HepG2 (cell line): ENCODE measurements around the gene RABL6. TPM values are rescaled to one million over a fixed set of nuclear protein-coding genes. Genes with fewer than 3 reads are reported as not detected.
A peak's percentile ranks its signal among the peaks of the same experiment; 100 is the strongest.

ENCODE experiments used
- CEBPB ChIP-seq: IDR thresholded peaks from 2 replicates; pipeline ENCODE4 v1.6.1; 2011; ENCODE audit warnings: low read depth, low read length, improper control_type of control experiment, borderline replicate concordance
- FOXA3 ChIP-seq: IDR thresholded peaks from 2 replicates; pipeline ENCODE4 v1.6.1; 2016; ENCODE audit warnings: missing genetic modification reagents, missing compliant biosample characterization
- JUNB ChIP-seq: sonication (generic); formaldehyde crosslinking; IDR thresholded peaks from 2 replicates; pipeline ENCODE4 v1.8.0; 2022; ENCODE audit warnings: missing genetic modification reagents, mild to moderate bottlenecking, borderline replicate concordance
- LRRFIP1 ChIP-seq: sonication (generic); formaldehyde crosslinking; conservative IDR thresholded peaks from 2 replicates; pipeline ENCODE4 v1.4.0; 2020; ENCODE audit warnings: missing genetic modification reagents
- NR2F6 ChIP-seq, 2 experiments: IDR thresholded peaks; 2 replicates each; pipeline ENCODE4 v1.6.1; 2016; ENCODE audit warnings: antibody characterized with exemption in 1 of 2, mild to moderate bottlenecking in 1 of 2
- NR3C1 ChIP-seq: sonication (generic); formaldehyde crosslinking; IDR thresholded peaks from 2 replicates; pipeline ENCODE4 v1.4.0; 2020; ENCODE audit warnings: missing genetic modification reagents
- PCBP2 ChIP-seq: fragments of 200-400 bp; formaldehyde crosslinking; optimal IDR thresholded peaks from 2 replicates; pipeline ENCODE3; 2018; ENCODE audit warnings: low read length, low read depth; ENCODE audit not compliant: poor library complexity, severe bottlenecking
- SNAPC4 ChIP-seq: sonication (generic); formaldehyde crosslinking; IDR thresholded peaks from 2 replicates; pipeline ENCODE4 v1.4.0; 2020; ENCODE audit warnings: mild to moderate bottlenecking, missing genetic modification reagents
- SRSF9 ChIP-seq: fragments of 200-400 bp; formaldehyde crosslinking; IDR thresholded peaks from 2 replicates; pipeline ENCODE4 v1.6.1; 2018; ENCODE audit warnings: borderline replicate concordance, mild to moderate bottlenecking, low read depth, low read length; ENCODE audit not compliant: insufficient read depth, poor library complexity, severe bottlenecking
- ZBTB20 ChIP-seq: sonication (generic); formaldehyde crosslinking; IDR thresholded peaks from 2 replicates; pipeline ENCODE4 v1.8.1; 2023; ENCODE audit warnings: missing genetic modification reagents, low read depth, mild to moderate bottlenecking, borderline replicate concordance
- ZNF24 ChIP-seq: fragments of 450-650 bp; IDR thresholded peaks from 2 replicates; pipeline ENCODE4 v1.6.1; 2017; ENCODE audit warnings: antibody characterized with exemption, mild to moderate bottlenecking
- ZNF274 ChIP-seq: sonication (generic); formaldehyde crosslinking; IDR thresholded peaks from 2 replicates; pipeline ENCODE4 v1.5.1; 2020; ENCODE audit warnings: mild to moderate bottlenecking, missing genetic modification reagents
- ZNF513 ChIP-seq: sonication (generic); formaldehyde crosslinking; conservative IDR thresholded peaks from 2 replicates; pipeline ENCODE4 v1.5.0; 2020; ENCODE audit warnings: missing genetic modification reagents
- ZNF567 ChIP-seq: sonication (generic); formaldehyde crosslinking; IDR thresholded peaks from 2 replicates; pipeline ENCODE4 v1.8.1; 2023; ENCODE audit warnings: mild to moderate bottlenecking, missing genetic modification reagents, borderline replicate concordance
- ZNF691 ChIP-seq: sonication (generic); formaldehyde crosslinking; IDR thresholded peaks from 2 replicates; pipeline ENCODE4 v1.4.0; 2020; ENCODE audit warnings: missing genetic modification reagents, low read depth, mild to moderate bottlenecking, borderline replicate concordance
- polyA plus RNA-seq, 8 experiments: library from polyadenylated mRNA; depleted of rRNA in 3 of 8; stranded (reverse) in 7 of 8; unstranded in 1 of 8; fragments of >200 nt; fragmentation: Illumina TruSeq in 4 of 8; extraction: Trizol in 4 of 8; gene quantifications; 2 replicates each; pipeline versions ENCODE4 v1.2.1 to v1.2.3, GENCODE V29; 2011 to 2016; ENCODE audit warnings: low read depth in 4 of 8, missing spikeins in 1 of 8, mixed read lengths in 1 of 8; ENCODE audit not compliant: insufficient read depth in 1 of 8
- total RNA-seq, 5 experiments: library from RNA; depleted of rRNA; stranded (reverse); fragments of >200 nt; fragmentation: Illumina TruSeq; extraction: Trizol; gene quantifications; 2 replicates each; pipeline ENCODE4 v1.2.3, GENCODE V29; 2016; ENCODE audit warnings: low read depth in 1 of 5
- TF ChIP-seq, protein P1 (sequence below), 2 experiments: fragments of 450-650 bp in 1 of 2; sonication (generic) in 1 of 2; formaldehyde crosslinking; IDR thresholded peaks; 2 replicates each; pipeline versions ENCODE4 v1.5.0 to v1.8.0; 2020 to 2022; ENCODE audit warnings: mild to moderate bottlenecking in 1 of 2, missing genetic modification reagents in 1 of 2

The RABL6 gene
- total and polyA plus RNA-seq, 2 of the 13 experiments (the other 11 are each of a cell fraction or from before 2014, with no cell fraction given) = 81.5 to 125 TPM

DNA sequence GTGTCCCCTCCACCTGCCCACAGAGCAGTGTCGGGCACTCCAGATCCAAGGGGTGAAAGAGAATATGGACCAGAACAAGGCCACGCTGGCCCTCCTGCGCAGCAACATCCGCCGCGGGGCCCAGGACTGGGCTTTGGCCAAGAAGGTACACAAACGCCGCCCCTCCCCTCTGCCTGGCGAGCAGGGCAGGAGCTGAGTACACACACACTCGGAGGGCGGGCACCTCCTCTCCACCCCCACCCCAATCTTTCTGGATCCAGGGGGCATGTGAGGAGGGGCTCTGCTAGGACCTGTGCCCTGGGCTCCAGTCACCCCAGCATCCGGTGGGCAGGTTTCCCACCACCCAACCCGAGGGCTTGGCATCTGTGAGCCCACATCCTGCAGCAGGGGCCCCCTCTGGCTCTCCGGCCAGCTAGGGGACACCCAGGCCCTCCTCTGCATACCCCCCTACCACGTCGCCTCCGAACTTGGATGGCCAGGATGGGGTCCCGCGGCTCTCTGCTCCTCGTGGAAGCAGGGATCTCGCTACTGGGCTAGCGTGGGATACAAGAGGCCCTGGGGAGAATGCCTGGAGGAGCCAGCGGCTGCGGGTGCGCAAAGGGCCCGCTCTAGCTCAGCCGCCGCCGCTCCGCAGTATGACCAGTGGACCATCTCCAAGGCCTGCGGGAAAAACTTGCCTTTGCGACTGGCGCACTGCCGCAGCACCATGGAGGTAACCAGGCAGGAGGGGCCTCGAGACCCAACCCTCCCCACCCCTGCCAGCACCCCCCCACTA, 8.5 kb upstream of the RABL6 start (continued):
- TF ChIP-seq SNAPC4 (no peak; the same call in 1 of the 2 replicates), ZNF513 (CRISPR knock-in tag) (0 out of 2 replicates have a peak, but pooled peaks have one; percentile 83), NR2F6 (IDR thresholded peaks at IDR 0.05) (no peak; the same call in 1 of the 2 replicates), NR2F6 (CRISPR knock-in tag; IDR thresholded peaks at IDR 0.05) (peak; percentile 69), ZNF567 (CRISPR knock-in tag) (no peak), ZNF274 (CRISPR knock-in tag) (peak; percentile 90), LRRFIP1 (CRISPR knock-in tag) (no peak), SRSF9 (no peak), ZBTB20 (CRISPR knock-in tag) (peak; percentile 75; the same call in 1 of the 2 replicates), NR3C1 (no peak), ZNF24 (no peak), CEBPB (no peak), FOXA3 (CRISPR knock-in tag) (peak; percentile 91), ZNF691 (CRISPR knock-in tag) (peak; percentile 84), PCBP2 (no peak), JUNB (no peak)
- TF ChIP-seq, protein P1, sequence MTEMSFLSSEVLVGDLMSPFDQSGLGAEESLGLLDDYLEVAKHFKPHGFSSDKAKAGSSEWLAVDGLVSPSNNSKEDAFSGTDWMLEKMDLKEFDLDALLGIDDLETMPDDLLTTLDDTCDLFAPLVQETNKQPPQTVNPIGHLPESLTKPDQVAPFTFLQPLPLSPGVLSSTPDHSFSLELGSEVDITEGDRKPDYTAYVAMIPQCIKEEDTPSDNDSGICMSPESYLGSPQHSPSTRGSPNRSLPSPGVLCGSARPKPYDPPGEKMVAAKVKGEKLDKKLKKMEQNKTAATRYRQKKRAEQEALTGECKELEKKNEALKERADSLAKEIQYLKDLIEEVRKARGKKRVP (CRISPR knock-in tag; IDR thresholded peaks at IDR 0.05) = no peak
